Ascending aorta (tissue), 2 donors: ENCODE measurements around the gene TEX44. TPM values are rescaled to one million over a fixed set of nuclear protein-coding genes. Genes with fewer than 3 reads are reported as not detected.
A peak's percentile ranks its signal among the peaks of the same experiment; 100 is the strongest.
"Not testable (repeated sequence)": the region's sequence is repeated elsewhere in the genome, so short reads cannot be mapped to it uniquely, and the experiment has no call there.

Experiments
- DNase-seq, 2 donors: peaks; one replicate each; pipeline ENCODE4 v3.0.0-alpha.2; 2019; ENCODE audit warnings: low spot score in 2 of 2
- H3K27ac ChIP-seq, 2 donors: fragments of 200-600 bp; sonication (generic); one replicate each; pipeline ENCODE4 v1.5.1; 2016 to 2017; ENCODE audit warnings: mild to moderate bottlenecking in 1 of 2
- H3K27me3 ChIP-seq: fragments of 200-600 bp; sonication (generic); one replicate; pipeline ENCODE4 v1.5.1; 2017
- H3K36me3 ChIP-seq, 2 donors: fragments of 200-600 bp; sonication (generic); one replicate each; pipeline ENCODE4 v1.5.1; 2016
- H3K4me1 ChIP-seq, 2 donors: fragments of 200-600 bp; sonication (generic); one replicate each; pipeline ENCODE4 v1.5.1; 2016 to 2017; ENCODE audit warnings: mild to moderate bottlenecking in 1 of 2
- H3K4me3 ChIP-seq, 2 donors: fragments of 200-600 bp; sonication (generic); one replicate each; pipeline ENCODE4 v1.5.1; 2016 to 2017; ENCODE audit warnings: mild to moderate bottlenecking in 1 of 2
- H3K9me3 ChIP-seq, 2 donors: fragments of 200-600 bp; sonication (generic); one replicate each; pipeline ENCODE4 v1.5.1; 2016
- CTCF ChIP-seq, 3 experiments: fragments of 200-600 bp in 2 of 3; fragments of 450-650 bp in 1 of 3; sonication (generic) in 2 of 3; IDR thresholded peaks; one replicate each; pipeline ENCODE4 v1.5.1; 2016 to 2019; ENCODE audit warnings: antibody characterized with exemption in 3 of 3, mild to moderate bottlenecking in 1 of 3, moderate library complexity in 1 of 3
- intact Hi-C: fragments of 100-400 bp; cut with DNase I; formaldehyde crosslinking; loops from one replicate; pipeline ENCODE4 v1.15.1; 2023
- total RNA-seq: library from RNA; depleted of rRNA; stranded (reverse); fragments of >200 nt; gene quantifications from one replicate; pipeline ENCODE4 v1.1.0, GENCODE V29; 2016

The TEX44 gene
- total RNA-seq, 1 donor from 2014 or later: not detected

GRCh38 chr2:231549446-231550239 is 43.0 kb upstream of the TEX44 start:
- intact Hi-C loops: no loop called here
- no peak for DNase-seq
- H3K36me3 ChIP-seq: no peaks in the 10 kb centered on the region
- TF ChIP-seq CTCF (IDR thresholded peaks at IDR 0.05): no peak
- H3K27ac ChIP-seq: no peak overlapping the region
- no peak overlapping the region for H3K4me3 ChIP-seq
- H3K4me1 ChIP-seq: no peaks in the 10 kb centered on the region
- H3K9me3 ChIP-seq: peaks cover 4 to 7% of the 10 kb centered on the region in 2 donors
- no peaks in the 10 kb centered on the region for H3K27me3 ChIP-seq

- Histone ChIP-seq H3K27me3 (no peaks in the 10 kb centered on the region), H3K9me3 (peaks cover 4 to 7% of the 10 kb centered on the region in 2 donors), H3K4me1 (no peaks in the 10 kb centered on the region), H3K27ac (no peak overlapping the region), H3K4me3 (no peak overlapping the region), H3K36me3 (no peaks in the 10 kb centered on the region)
- no peak for TF ChIP-seq CTCF (IDR thresholded peaks at IDR 0.05)
- DNase-seq: no peak
- intact Hi-C loops: no loop called here
Observed at GRCh38 chr2:231552752-231553151, 39.9 kb upstream of the TEX44 start.

GRCh38 chr2:231554327-231554726 is 38.3 kb upstream of the TEX44 start:
- peak overlapping the region in 1 of 2 donors; percentile 49 for H3K27ac ChIP-seq
- DNase-seq: no peak
- TF ChIP-seq CTCF (IDR thresholded peaks at IDR 0.05): no peak
- H3K36me3 ChIP-seq: no peaks in the 10 kb centered on the region
- peaks cover 4 to 7% of the 10 kb centered on the region in 2 donors for H3K9me3 ChIP-seq
- no peaks in the 10 kb centered on the region for H3K27me3 ChIP-seq
- intact Hi-C loops: no loop called here
- no peaks in the 10 kb centered on the region for H3K4me1 ChIP-seq
- no peak overlapping the region for H3K4me3 ChIP-seq

- Histone ChIP-seq H3K9me3 (peaks cover 4 to 7% of the 10 kb centered on the region in 2 donors), H3K27me3 (no peaks in the 10 kb centered on the region), H3K27ac (peak overlapping the region; percentile 8 to 49), H3K4me1 (no peaks in the 10 kb centered on the region), H3K4me3 (no peak overlapping the region), H3K36me3 (no peaks in the 10 kb centered on the region)
- intact Hi-C loops: loop anchor here (5.0 kb wide), 1 partner anchor 38 kb away; no protein-coding TSS in a partner anchor
- TF ChIP-seq CTCF (IDR thresholded peaks at IDR 0.05): no peak
- DNase-seq: peak in 1 of 2 donors; percentile 78
Observed at GRCh38 chr2:231554748-231555545, 37.7 kb upstream of the TEX44 start.

GRCh38 chr2:231556496-231556895 is 36.2 kb upstream of the TEX44 start:
- not testable (repeated sequence) for DNase-seq, H3K27ac ChIP-seq, H3K4me1 ChIP-seq, H3K36me3 ChIP-seq, H3K4me3 ChIP-seq, H3K27me3 ChIP-seq, H3K9me3 ChIP-seq
- intact Hi-C loops: loop anchor here (2.0 to 5.0 kb wide), 2 partner anchors 26 to 39 kb away; partner anchors contain the start of gene NMUR1

- no peaks in the 10 kb centered on the region for H3K4me1 ChIP-seq
- TF ChIP-seq CTCF (IDR thresholded peaks at IDR 0.05): no peak
- intact Hi-C loops: loop anchor here (1.0 to 5.0 kb wide), 3 partner anchors 26 to 75 kb away; partner anchors contain the start of gene NMUR1
- H3K4me3 ChIP-seq: no peak overlapping the region
- H3K27me3 ChIP-seq: no peaks in the 10 kb centered on the region
- no peak overlapping the region for H3K27ac ChIP-seq
- H3K9me3 ChIP-seq: peaks cover 4 to 7% of the 10 kb centered on the region in 2 donors
- H3K36me3 ChIP-seq: no peaks in the 10 kb centered on the region
- no peak for DNase-seq
Observed at GRCh38 chr2:231556981-231557380, 35.7 kb upstream of the TEX44 start.
